Thyroid gland (tissue), 4 donors: ENCODE data around the gene ZCCHC10. TPM values are rescaled to one million over a fixed set of nuclear protein-coding genes. Genes with fewer than 3 reads are reported as not detected.

Source experiments
- DNase-seq, 2 donors: peaks; one replicate each; pipeline ENCODE4 v3.0.0-alpha.2; 2019
- H3K27ac ChIP-seq, 3 donors: fragments of 200-600 bp; sonication (generic); 1 replicate in 2 of 3; 2 replicates in 1 of 3; pipeline ENCODE4 v1.5.1; 2016 to 2019; ENCODE audit warnings: mild to moderate bottlenecking in 1 of 3, moderate library complexity in 1 of 3
- H3K27me3 ChIP-seq: fragments of 200-600 bp; sonication (generic); one replicate; pipeline ENCODE4 v1.5.1; 2019
- H3K36me3 ChIP-seq, 2 donors: fragments of 200-600 bp; sonication (generic); one replicate each; pipeline ENCODE4 v1.5.1; 2016 to 2019
- H3K4me1 ChIP-seq, 2 donors: fragments of 200-600 bp; sonication (generic); one replicate each; pipeline ENCODE4 v1.5.1; 2017 to 2019
- H3K4me3 ChIP-seq, 3 donors: fragments of 200-600 bp; sonication (generic); replicated peaks in 1 of 3; 1 replicate in 2 of 3; 2 replicates in 1 of 3; pipeline ENCODE4 v1.5.1; 2016; ENCODE audit warnings: mild to moderate bottlenecking in 1 of 3
- H3K9me3 ChIP-seq: fragments of 200-600 bp; sonication (generic); one replicate; pipeline ENCODE4 v1.5.1; 2017
- POLR2A ChIP-seq, 2 donors: fragments of 450-650 bp; IDR thresholded peaks; one replicate each; pipeline ENCODE4 v1.6.1; 2017; ENCODE audit warnings: antibody characterized with exemption in 2 of 2, mild to moderate bottlenecking in 2 of 2, moderate library complexity in 1 of 2
- WGBS, 2 donors: methylation state at CpG; one replicate each; pipeline ENCODE4 v1.1.5; 2017; 5-methylcytosine and 5-hydroxymethylcytosine counted together
- intact Hi-C: fragments of 100-400 bp; cut with DNase I; formaldehyde crosslinking; loops from one replicate; pipeline ENCODE4 v1.15.1; 2023
- small RNA-seq: library from RNA; depleted of rRNA; stranded (forward); fragments of <200 nt; gene quantifications from one replicate; pipeline ENCODE3, GENCODE V24; 2016
- total RNA-seq, 4 donors: library from RNA; depleted of rRNA; stranded (reverse); fragments of >200 nt; gene quantifications; one replicate each; pipeline ENCODE4 v1.2.3, GENCODE V29; 2016
- TF ChIP-seq, protein P1 (sequence below), 6 experiments: fragments of 200-600 bp in 3 of 6; fragments of 450-650 bp in 3 of 6; sonication (generic) in 3 of 6; IDR thresholded peaks; one replicate each; pipeline ENCODE4 v1.5.1; 2016 to 2019; ENCODE audit warnings: antibody characterized with exemption in 6 of 6, mild to moderate bottlenecking in 2 of 6, inconsistent platforms in 1 of 6, moderate library complexity in 1 of 6

Gene ZCCHC10
- total RNA-seq, 4 donors from 2014 or later: 24.7 to 43.4 (median 30.7) TPM

DNA sequence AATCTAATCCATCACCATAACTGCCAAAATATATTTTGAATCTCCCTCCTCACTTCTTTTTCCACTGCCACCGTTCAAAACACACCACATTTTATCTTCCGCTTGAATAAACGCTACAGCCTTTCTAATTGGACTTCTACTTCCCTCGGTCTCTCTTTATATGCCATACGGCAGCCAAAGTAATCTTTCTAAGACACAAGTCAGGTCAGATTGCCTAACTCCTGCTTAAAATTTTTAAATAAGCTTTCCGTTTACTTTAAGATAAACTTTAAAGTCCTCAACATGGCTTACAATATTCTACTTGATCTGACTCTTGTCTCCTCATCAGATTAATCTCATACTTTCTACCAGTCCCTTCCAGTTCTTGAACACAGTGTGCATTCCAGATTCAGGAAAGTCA is 72.6 kb downstream of the ZCCHC10 start:
- H3K36me3 ChIP-seq: no peaks in the 10 kb centered on the region
- TF ChIP-seq POLR2A (IDR thresholded peaks at IDR 0.05): no peak
- TF ChIP-seq, protein P1, sequence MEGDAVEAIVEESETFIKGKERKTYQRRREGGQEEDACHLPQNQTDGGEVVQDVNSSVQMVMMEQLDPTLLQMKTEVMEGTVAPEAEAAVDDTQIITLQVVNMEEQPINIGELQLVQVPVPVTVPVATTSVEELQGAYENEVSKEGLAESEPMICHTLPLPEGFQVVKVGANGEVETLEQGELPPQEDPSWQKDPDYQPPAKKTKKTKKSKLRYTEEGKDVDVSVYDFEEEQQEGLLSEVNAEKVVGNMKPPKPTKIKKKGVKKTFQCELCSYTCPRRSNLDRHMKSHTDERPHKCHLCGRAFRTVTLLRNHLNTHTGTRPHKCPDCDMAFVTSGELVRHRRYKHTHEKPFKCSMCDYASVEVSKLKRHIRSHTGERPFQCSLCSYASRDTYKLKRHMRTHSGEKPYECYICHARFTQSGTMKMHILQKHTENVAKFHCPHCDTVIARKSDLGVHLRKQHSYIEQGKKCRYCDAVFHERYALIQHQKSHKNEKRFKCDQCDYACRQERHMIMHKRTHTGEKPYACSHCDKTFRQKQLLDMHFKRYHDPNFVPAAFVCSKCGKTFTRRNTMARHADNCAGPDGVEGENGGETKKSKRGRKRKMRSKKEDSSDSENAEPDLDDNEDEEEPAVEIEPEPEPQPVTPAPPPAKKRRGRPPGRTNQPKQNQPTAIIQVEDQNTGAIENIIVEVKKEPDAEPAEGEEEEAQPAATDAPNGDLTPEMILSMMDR (IDR thresholded peaks at IDR 0.05): no peak
- no peak overlapping the region for H3K27ac ChIP-seq
- intact Hi-C loops: no loop called here
- 73 to 78% methylated on average over 6 of the region's 6 CpGs for WGBS, 2 donors
- H3K9me3 ChIP-seq: no peaks in the 10 kb centered on the region
- no peak overlapping the region for H3K4me3 ChIP-seq
- H3K27me3 ChIP-seq: no peaks in the 10 kb centered on the region
- no peak for DNase-seq
- H3K4me1 ChIP-seq: peaks cover 11 to 24% of the 10 kb centered on the region in 2 donors

DNA sequence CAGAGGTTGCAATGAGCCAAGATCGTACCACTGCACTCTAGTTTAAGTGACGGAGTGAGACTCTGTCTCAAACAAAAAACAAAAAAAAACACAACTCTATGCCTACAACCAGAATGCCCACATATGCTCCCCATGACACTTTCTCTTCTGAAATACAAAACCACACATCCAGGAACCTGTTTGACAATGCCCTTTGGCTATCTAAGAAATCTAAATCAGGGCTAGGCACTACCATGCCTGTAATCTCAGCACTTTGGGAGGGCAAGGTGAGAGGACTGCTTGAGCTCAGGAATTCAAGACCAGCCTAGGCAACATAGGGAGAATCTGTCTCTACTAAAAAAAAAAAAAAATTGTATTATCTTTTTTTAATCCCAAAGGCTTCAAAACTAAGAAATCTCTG is 73.5 kb downstream of the ZCCHC10 start:
- TF ChIP-seq, protein P1 (IDR thresholded peaks at IDR 0.05): no peak
- TF ChIP-seq POLR2A (IDR thresholded peaks at IDR 0.05): no peak
- no peak for DNase-seq
- intact Hi-C loops: no loop called here
- Histone ChIP-seq H3K4me1 (peaks cover 11 to 28% of the 10 kb centered on the region in 2 donors), H3K4me3 (no peak overlapping the region), H3K27me3 (no peaks in the 10 kb centered on the region), H3K27ac (no peak overlapping the region), H3K9me3 (no peaks in the 10 kb centered on the region), H3K36me3 (no peaks in the 10 kb centered on the region)
- WGBS, 2 donors: 62 to 67% methylated on average over 2 of the region's 2 CpGs

DNA sequence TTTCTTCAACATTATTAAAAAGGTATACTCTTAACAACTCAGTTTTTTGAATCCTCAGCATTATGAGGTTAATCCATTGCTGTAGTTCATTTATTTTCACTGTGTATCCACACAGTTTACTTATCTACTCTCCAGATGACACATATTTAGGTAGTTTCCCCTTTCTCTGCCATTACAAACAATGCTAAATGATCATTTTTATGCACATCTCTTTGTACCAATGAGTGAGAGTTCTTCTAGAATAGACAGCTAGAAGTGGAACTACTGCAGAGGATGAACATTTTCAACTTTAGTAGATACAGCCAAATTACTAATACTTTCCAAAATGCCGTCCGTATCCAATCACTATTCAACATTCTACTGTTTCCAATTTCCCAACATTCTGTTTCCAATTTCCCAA is 74.5 kb downstream of the ZCCHC10 start:
- no peak overlapping the region for H3K27ac ChIP-seq
- intact Hi-C loops: no loop called here
- H3K36me3 ChIP-seq: no peaks in the 10 kb centered on the region
- DNase-seq: no peak
- H3K4me3 ChIP-seq: no peak overlapping the region
- peaks cover 11 to 36% of the 10 kb centered on the region in 2 donors for H3K4me1 ChIP-seq
- no peaks in the 10 kb centered on the region for H3K27me3 ChIP-seq
- H3K9me3 ChIP-seq: no peaks in the 10 kb centered on the region
- WGBS, 2 donors: 86 to 87% methylated on average over 2 of the region's 2 CpGs
- no peak for TF ChIP-seq POLR2A (IDR thresholded peaks at IDR 0.05)
- TF ChIP-seq, protein P1 (IDR thresholded peaks at IDR 0.05): no peak

DNA sequence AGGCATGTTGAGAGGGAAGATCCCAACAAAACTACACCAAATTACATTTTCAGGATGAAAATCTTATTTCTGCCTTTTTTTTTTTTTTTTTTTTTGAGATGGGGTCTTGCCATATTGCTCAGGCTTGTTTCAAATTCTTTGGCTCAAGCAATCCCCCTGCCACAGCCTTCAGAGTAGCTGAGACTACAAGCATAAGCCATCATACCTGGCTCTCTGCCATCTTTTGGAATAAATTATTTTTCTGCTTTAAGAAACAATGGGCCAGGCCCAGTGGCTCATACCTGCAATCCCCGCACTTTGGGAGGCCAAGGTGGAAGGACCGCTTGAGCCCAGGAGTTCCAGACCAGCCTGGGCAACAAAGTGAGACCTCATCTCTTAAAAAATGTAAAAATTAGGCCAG is 77.2 kb downstream of the ZCCHC10 start:
- H3K4me1 ChIP-seq: peaks cover 25 to 36% of the 10 kb centered on the region in 2 donors
- no peaks in the 10 kb centered on the region for H3K27me3 ChIP-seq
- DNase-seq: no peak

DNA sequence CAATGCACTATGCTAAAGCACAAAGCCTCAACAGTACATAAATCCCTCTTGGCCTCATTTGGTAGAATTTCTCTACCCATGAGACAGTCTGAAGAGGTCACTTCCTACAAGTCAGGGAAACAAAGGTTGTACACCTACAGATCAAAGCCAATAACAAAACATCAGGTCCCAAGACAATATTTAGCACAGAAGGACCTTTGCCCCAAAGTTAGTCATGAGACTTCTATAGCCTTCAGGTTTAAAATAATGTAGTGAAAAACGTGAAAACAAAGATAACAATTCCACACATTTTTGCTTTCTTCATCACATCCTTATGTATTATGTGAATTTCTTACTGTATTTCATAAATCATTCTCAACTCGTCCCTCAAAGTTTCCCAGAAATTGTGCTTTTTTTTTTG is 78.7 kb downstream of the ZCCHC10 start:
- 52 to 62% methylated on average over 2 of the region's 2 CpGs for WGBS, 2 donors
- intact Hi-C loops: no loop called here
- Histone ChIP-seq H3K9me3 (no peaks in the 10 kb centered on the region), H3K27me3 (no peaks in the 10 kb centered on the region), H3K27ac (no peak overlapping the region), H3K4me3 (no peak overlapping the region), H3K4me1 (peaks cover 18 to 29% of the 10 kb centered on the region in 2 donors), H3K36me3 (no peaks in the 10 kb centered on the region)
- TF ChIP-seq, protein P1 (IDR thresholded peaks at IDR 0.05): no peak
- TF ChIP-seq POLR2A (IDR thresholded peaks at IDR 0.05): no peak
- no peak for DNase-seq

More for the DNA sequence above, 77.2 kb downstream of the ZCCHC10 start:
- H3K27ac ChIP-seq: no peak overlapping the region
- WGBS, 2 donors: 100% methylated on average over 2 of the region's 2 CpGs
- intact Hi-C loops: no loop called here
- H3K4me3 ChIP-seq: no peak overlapping the region
- TF ChIP-seq POLR2A (IDR thresholded peaks at IDR 0.05): no peak
- H3K9me3 ChIP-seq: no peaks in the 10 kb centered on the region
- H3K36me3 ChIP-seq: no peaks in the 10 kb centered on the region

Small RNA genes lying within 50 kb of the gene (small RNA-seq; reads per million reads assigned to genes)
- not detected for gene AC113410.1
- not detected for gene AC113410.3
- gene ATP6V0E1P1: not detected
- gene RF00019: not detected

Other genes with a start within 250 kb of the ZCCHC10 start
- 10 to 100 TPM; 41.9 to 57.7 (median 46.7) TPM for gene SEPTIN8, start 249.3 kb downstream of the ZCCHC10 start, total RNA-seq
- gene SOWAHA, start 213.2 kb downstream of the ZCCHC10 start, total RNA-seq: 1 to 10 TPM; 3.7 to 9.3 (median 4.6) TPM
- 10 to 100 TPM in 3 of 4 donors, 1 to 10 TPM in 1; 7.6 to 21.4 (median 14.2) TPM for gene SHROOM1, start 195.9 kb downstream of the ZCCHC10 start, total RNA-seq
- gene GDF9, start 160.1 kb downstream of the ZCCHC10 start, total RNA-seq: under 1 TPM in 2 of 4 donors, not detected in 2; 0.27 to 0.33 TPM
- 100 to 1,000 TPM in 3 of 4 donors, 10 to 100 TPM in 1; 59.2 to 235 (median 118) TPM for gene UQCRQ, start 159.9 kb downstream of the ZCCHC10 start, total RNA-seq
- gene LEAP2, start 152.9 kb downstream of the ZCCHC10 start, total RNA-seq: 1 to 10 TPM; 1.5 to 4.8 (median 2.9) TPM
- gene AFF4, start 62.9 kb downstream of the ZCCHC10 start, total RNA-seq: 100 to 1,000 TPM in 2 of 4 donors, 10 to 100 TPM in 2; 81.7 to 150 (median 95.7) TPM
- 10 to 100 TPM; 49.9 to 72.0 (median 70.5) TPM for gene HSPA4, start 25.5 kb upstream of the ZCCHC10 start, total RNA-seq